ENCODE results near the gene PUSL1.

PUSL1 gene

DNA sequence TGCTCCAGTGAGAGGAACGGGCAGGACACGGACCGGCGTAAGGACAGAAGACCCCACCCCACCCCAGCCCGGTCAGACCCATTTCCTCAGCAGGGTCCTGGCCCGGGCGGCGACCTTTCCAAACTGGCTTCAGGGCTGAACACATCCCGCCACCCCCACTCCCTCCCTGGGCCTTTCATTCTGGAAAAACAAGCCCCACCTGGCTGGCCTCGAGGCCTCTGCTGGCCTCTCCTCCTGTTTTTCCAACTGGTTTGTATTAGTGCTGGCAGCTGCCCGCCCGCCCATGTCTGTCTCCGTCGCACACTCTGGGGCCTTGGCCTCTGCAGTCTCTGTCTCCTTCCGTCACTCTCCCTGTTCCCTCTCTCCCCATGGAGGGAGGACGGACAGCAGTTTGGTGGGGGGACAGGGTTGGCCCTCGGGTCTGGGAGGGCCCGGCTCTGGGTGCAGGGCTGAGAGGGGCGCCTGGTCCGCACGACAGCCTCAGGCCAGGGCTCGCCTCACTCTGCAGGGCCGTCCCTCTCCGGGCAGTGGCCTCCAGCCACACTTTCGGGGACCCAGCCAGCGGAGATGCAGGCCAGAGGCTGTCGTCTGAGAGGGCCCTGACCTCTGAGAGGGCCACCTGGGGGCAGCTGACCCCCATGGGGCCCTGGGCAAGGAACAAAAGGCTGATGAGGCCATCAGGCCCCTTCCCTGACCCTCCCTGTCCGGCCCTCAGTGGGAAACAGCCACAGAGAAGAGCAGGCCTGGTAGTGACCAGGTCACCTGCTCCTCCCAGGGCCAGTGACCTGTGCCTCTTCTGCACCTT is 51.5 kb downstream of the PUSL1 start:
- peak in 1 of 10 donors; percentile 80 for DNase-seq

DNA sequence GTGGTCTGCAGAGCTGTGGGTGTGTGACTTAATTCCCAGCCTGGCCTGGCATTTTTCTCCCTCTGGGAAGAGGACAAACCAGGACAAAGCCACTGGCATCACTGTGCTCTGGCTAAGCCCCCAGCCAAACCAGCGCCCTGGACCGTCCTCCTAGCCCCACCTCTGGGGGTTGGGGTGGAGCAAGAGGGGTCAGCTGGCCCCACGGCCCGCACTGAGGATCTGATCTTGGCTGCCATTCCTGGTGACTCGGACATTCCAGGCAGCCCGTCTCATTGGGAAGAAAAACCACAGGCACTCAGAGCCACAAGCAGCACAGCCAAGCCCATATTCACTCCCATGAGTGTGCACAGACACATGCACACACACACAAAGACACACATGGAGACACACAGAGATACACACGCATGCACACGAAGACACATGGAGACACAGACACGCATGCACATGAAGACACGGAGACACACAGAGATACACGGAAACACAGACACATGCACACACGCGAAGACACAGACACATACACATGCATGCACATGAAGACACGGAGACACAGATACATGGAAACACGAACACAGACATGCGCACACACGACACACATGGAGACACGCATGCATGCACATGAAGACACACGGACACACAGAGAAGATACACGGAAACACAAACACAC is 52.2 kb downstream of the PUSL1 start:
- peak in 1 of 10 donors; percentile 86 for DNase-seq
- intact Hi-C loops (cut with DNase I), result no loop called here

More for the DNA sequence above, 51.5 kb downstream of the PUSL1 start:
- intact Hi-C loops (cut with DNase I), result no loop called here

Measured in posterior cingulate gyrus (tissue), 11 donors.